Superior temporal gyrus (tissue), 1 donor: Measurements from ENCODE around the gene NCOA6.

ENCODE experiments used
- DNase-seq: peaks from one replicate; pipeline ENCODE4 v3.0.0-alpha.2; 2016; ENCODE audit errors: extremely low spot score

Gene NCOA6

DNA sequence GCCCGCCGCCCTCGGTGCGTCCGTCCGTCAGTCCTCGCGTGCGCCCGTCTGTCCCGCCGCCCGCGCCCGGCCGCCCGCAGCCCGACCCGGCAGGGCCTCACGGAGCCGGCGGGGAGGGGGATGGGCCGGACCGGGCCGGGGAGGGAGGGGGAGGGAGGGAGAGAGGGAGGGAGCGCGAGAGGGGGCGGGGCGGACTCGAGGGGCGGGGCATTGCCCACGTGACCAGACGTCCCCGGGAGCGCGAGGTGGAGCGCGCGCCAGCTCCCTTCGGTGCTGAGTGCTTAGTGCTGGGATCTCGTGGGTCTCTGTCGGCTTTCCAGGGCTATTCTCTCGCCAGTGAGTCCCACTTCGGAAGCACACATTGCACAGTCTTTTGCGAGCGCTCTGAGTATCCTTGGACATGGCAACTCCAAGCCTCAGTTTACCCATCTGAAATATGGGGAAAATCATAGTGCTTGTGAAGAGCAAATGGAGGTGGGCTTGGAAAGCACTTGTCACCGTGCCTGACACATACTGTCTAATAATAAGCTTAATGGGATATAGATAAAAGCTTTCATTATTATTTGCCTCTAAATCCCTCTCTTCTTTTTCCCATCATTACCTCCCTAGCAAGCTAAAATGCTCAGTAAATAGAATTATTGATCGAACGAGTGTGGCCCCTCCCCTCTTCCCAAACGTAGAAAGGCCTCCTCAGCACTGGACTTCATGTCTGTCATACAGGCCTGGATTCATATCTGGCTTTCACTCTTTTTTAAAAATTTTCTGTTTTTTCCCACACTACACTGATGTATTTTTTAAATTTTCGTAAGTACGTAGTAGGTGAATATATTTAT is at the start of gene NCOA6:
Gene NCOA6, minus strand, starts transcription at position 122 of the 833 bp plus-strand sequence. CDS start 43,296 bp downstream, outside the sequence.
- peak; percentile 85 for DNase-seq

DNA sequence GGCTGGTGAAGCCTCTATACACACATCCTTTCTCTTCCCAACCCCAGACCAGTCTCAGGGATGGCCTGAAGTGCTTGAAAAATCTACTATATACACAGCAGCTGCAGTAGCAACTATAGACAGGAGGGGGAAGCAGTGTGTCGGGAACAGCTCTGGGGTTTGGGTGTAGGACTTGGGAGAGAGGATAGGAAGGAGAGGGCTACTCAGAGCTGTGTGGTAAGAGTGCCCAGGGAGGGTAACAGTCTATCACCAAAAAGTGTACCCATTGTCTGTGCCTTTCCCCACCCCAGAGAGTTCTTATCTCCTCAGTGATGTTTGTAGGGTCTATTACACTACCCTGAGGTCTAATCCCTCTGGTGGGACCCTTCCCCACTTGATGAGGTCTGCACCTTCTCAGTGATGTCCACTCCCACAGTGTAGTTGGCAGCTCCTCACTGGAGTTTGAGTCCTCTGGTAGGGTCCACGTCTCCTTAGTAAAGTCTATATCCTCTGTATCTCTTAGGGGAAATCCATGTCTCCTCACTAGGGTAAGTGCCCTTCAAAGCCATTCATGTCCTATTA is 48.7 kb upstream of the NCOA6 start:
- peak; percentile 94 for DNase-seq

DNA sequence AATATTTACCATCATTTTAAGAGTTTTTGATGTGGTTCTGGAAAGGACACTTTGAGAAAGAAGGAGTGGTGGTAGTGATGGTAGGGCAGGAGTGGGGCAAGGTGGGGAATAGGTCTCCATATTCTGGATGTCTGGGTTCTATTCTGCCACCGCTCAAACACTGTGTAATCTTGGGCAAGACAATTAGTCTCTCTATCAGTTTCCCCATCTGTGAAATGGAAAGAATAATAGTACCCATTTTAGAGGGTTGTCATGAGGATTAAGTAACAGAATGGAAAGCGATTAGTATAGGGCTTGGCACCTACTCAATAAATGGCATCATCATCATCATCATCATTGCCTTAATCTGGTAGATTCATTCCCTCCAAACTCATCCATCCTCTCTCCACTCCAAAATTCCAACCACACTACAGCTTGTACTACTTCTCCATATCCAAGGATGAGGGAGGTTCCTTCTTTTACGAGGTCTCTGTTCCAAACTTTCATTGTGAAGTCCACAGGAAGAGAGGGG is 48.2 kb upstream of the NCOA6 start:
- DNase-seq = no peak

DNA sequence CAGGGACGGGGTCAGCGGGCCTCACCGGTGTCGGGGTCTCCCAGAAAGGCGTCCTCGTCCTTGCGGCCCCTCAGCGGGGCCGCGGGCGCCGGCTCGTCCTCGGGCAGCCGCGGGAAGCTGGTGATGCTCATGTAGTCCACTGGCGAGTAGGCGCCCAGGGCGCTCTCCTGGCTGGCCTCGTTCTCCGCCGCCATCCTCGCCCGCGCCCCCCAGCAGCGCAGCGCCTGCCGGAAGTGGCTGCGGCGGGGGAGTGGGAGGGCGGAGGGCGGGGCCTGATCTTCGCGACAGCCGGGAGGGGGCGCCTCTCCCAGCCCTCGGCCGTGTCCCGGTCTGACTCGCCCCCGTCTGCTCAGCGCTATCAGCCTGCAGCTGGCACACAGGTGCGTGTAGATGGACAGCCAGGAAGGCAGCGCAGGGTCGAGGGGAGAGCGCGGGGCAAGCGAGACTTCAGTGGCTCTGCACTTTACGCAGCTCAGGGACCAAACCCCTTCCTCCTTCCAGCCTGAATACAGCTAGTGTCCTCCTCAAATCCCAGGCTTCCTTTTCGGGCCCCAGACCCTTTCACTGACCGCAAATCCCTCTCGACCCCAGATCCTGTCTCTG is 47.3 kb upstream of the NCOA6 start, which contains the start of gene GGT7:
Gene GGT7, minus strand, starts transcription at position 235 of the 603 bp plus-strand sequence. Its CDS starts 41 bp downstream, at position 194.
- DNase-seq = peak; percentile 81

DNA sequence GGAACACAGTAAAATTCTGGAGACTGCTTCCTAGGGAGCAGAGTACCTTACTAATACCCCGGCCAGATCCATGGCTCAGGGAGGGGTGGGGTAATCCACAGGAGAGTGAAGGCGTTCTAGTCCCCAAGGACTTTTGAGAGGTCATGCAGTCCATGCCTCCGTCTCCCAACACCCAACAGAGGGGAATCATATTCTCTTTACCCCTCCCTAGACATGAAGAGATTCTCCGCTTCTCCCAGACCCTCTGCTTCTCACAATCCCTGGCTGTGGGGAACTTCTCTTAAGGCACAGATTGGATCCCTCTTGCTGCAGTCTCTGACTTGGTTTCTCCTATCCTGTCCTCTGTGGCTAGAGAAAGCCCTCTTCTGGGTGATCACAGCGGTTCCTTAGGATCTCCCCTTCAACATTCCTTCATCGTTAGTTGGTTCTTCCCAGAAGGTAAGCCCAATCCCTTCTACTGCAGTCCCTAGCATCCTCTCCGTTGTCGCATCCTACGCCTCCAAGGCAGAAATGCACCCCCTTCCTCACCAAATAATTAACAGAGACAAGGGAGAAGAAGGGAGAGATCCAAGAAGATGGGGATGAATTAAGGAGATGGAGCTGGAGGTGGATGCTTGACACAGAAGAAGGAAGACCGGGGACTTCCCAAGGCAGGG is 46.6 kb upstream of the NCOA6 start:
- peak; percentile 34 for DNase-seq

DNA sequence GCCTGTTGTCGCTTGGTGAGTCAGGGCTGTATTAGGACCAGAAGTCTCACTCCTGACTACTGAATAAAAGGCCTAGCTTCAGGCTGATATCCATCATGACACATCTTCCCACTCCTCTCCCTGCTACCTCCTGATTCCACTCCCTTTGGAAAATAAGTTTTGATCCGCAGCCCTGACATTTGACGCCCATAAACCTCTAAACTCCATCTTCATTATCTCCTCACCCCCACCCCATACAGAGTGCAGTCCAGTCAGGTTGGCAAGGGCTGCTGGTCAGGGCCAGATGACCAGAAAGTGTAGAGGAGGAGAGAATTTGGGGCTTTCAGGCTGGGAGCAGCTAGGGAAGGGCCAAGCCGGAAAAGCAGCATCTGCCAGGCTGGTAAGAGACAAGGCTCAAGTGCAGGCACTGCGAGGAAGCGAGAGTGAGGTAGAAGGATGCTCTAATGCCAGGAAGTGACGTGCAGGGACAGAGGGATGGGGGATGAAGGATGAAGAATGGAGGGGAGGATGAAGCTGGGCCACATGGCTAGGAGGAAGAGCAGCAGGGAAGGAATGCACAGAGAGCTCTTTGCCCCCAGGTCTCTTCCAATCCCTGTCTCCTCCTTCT is 46.0 kb upstream of the NCOA6 start:
- DNase-seq = peak; percentile 61

DNA sequence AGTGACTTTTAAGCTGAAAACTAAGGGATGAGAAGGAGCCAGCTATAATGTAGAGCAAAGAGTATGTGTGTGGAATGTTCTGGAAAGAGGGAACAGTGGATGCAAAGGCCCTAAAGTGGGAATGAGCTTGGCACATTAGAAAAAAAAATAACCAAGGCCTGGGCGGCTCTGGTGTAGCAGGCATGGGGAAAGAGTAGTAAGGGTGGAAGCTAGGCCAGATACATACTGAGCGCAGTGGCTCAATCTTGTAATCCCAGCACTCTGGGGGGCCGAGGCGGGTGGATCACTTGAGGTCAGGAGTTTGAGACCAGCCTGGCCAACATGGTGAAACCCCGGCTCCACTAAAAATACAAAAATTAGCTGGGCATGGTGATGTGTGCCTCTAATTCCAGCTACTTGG is 38.8 kb upstream of the NCOA6 start:
- DNase-seq = no peak

DNA sequence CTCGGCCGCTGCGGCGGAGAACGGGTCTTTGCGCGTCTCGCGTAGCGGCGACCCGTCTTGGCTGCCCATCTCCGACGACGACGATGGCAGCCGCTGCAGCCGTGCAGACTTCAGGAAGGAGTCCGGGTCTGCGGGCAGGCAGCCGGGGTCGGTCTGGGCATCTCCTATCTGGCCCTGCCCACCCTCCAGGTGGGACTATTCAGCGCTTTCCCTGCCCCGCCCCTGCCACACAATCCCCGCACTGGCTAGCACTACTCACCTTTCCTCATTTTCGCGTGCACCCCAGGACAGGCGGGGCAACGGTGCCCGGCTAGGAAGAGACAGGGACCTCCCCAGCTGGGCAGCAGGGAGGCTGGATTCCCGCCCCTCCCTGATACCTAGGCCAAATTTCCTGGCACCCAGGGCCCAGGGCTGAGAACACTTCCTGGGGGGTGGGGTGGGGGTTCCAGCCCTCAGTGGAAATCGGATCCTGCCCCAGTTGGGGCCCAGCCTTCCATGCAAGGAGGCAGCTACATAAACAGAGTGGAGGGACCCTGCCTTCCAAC is 38.0 kb upstream of the NCOA6 start:
- no peak for DNase-seq

DNA sequence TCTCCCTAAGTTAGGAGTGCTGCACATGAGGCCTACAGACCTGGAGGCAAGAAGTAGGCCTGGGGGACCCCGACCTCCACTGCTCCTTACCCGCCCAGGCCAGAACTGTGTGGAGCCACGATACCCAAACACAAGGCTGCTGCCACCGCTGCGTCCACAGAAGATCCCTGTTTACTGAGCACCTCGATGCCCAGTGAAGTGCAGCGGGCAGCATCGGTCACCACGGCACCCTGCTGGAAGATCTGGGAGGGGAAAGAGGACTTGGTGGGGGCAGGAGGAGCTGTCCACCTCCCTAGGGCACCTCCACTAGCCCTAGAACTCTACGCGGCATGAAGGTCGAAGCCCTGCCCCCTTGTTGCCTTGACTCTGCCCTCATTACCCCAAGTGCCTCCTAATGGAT is 37.3 kb upstream of the NCOA6 start:
- DNase-seq = no peak

DNA sequence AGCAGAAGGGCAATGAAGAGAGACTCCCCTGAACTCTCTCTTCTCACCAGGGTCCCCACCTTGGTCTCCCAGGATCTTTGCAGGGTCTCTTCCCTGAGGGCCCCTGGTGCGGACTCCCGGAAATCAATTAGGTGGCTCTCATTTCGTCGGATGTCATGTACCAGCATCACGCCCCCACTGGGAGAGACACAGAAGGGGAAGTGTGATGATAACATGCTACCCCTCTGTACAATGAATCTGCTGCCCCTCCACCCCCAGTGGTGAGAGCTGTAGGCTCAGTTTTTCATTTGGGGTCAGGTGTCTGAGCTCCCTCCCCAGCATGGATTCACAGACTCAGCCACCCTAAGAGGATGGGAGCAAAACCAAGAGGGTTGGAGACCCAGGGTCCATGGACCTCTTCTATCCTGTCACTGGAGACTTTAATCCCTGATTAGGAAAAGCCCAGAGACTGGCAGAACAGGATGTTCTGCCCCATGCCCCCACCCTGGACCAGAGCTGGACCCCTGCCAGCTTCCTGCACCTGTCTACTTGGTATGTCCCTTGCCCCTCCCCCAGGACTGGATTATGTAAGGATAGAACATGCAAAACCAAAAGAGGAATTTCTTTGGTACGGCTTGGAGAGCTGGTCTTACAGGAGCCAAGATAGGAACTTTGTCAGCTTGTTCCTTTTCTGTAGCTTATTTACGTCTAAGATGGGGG is 36.1 kb upstream of the NCOA6 start:
- no peak for DNase-seq

DNA sequence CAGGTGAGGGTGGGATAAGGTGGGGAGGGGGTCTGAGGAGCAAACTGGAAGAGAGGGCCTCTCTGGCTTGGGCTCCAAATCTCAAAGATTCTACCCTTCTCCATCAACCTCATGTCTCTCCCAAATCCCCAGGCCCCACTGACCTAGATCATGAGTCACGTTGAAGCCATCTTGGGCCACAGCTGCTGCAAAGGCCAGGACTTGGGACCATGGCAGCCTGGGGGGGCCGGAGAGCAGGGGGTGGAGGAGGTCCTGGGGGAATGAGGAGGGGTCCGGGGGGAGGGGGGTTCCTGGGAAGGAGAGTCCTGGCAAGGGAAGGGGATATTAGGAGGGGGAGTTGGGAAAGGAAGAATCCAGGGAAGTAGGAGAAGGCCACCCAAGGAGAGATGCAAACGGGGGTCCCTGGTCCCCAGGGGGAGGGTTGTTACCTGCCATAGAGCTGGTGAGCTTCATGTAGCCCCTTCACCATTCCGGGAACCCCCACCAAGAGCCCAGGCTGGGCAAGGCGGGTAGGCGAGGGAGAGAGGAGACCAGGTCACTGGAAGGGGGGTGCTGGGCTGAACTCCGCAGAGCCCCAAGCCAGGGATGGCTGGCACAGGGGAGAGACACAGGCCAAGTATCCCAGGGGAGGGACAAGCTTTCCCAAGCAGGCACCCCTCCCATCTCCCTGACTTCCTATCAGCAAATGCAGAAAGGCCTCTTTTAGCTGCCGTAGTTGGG is 34.5 kb upstream of the NCOA6 start:
- DNase-seq = no peak

DNA sequence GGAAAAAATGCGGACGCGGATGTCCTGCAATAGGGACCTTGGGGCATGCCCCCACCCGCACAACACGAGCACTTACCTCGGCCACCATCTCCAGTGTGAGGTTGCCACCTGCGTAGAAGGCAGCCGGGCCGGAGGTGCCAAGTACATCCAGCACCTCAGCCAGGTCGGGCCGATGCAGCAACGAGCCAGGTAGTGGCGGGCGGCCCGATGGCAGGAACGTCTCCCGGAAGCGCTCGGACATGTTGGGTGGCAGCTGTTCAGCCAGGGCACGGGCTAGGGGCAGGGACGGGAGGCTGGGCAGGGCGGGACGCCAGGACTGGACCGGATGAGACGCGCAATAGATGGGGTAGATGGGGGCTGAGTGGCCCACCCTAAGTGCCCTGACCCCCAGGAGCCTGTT is 33.9 kb upstream of the NCOA6 start:
- DNase-seq = no peak

DNA sequence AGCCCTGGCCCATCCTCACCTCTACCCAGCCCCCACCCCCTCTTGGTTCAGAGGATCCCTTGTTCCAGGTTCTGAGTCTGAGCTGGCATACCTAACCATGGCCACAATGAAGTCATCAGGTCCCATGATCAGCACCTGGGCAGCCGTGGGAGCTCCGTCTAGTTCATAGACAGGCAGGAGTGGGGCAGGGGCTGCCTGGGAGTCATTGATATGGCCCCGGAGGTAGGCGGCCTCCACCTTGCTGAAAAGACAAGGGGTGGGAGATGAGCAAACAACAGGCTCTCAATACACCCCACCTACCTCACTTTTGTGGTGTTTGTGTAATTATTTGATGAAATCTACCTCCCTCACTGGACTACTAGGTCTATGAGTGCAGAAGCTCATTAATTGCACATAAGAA is 26.8 kb upstream of the NCOA6 start:
- no peak for DNase-seq

DNA sequence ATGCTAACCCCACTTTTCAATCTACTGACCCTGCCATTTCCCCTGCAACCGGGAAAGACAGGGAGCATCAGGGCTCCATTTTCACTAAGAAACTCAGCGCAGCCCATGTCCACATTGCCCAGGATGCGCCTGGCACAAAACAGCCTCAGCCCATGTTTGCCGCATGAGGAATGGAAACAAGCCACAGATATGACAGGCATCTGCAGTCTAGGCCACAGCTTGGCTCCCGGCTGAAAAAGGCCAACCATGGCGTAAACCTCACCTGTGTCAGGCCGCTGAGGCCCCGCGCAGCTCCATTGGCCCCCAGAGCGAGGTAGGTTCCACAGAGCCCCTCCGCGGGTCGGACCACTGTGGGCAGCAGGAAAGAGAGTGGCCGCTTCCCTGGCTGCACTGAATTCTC is 25.5 kb upstream of the NCOA6 start:
- DNase-seq = no peak

DNA sequence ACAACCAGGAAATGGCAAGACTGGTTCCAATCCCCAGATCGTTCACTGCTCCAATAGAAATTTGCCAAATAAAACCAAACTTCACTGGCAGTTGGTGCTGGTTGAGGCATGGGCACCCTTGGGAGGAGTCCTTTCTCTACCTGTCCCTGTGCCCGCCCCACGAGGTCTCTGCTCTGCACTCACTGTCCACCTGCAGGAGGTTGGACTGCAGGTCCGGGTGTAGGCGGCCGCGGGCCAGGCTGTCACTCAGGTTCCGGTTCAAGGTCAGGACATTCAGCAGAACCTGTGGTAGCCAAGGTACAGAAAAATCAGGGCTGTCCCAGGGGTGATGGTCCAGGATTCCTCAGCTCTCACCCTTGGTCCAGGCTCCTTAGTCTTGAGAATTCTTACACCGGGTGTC is 24.3 kb upstream of the NCOA6 start:
- DNase-seq = no peak

DNA sequence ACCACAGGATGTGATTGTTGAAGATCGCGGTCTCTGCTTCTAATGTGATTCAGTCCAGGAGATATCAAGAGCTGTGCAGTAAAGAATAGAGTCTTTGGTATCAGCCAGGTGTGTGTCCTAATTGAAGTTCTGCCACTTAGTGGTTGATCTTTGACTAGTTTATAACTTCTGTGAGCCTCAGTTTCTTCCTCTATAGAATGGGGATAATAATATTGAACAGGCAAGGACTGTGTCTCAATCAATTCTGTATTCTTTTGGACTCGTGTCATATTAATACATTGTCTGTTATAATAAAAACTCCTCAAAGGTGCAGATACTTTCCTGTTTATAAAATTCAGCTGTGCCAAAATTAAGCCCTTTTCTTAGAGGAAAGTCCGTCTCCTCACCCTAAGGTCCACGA is 23.1 kb upstream of the NCOA6 start:
- DNase-seq = no peak

DNA sequence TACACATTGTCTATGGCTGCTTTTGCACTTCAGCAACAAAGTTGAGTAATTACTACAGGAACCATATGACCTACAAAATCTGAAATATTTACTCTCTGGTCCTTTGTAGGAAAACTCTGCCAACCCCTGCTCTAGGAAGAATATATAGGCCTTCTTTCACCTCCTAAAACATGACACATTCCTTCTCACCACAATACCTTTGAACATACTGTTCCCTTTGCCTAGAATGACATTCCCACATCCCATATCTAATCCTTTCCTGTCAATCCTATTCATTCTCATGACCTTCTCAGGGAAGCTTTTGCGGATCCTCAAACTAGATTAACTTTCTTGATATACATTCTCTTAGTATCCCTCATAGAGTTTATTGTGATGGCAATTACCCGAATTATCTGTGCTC is 18.0 kb upstream of the NCOA6 start:
- no peak for DNase-seq

DNA sequence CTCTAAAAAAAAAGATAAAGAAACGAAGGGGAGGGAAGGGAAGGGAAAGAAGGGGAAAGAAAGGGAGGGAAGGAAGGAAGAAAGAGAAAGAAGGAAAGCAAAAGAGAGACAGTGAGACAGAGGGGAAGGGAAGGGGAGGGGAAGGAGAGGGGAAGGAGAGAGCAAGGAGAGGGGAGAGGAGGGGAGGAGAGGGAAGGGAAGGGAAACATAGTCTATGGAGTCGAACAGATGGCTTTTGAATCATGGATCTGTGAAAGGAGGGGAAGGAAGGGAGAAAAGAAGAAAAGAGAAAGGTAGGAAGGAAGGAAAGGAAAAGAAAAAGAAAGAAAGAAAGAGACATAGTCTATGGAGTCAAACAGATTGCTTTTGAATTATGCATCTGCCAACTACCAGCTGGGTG is 16.7 kb upstream of the NCOA6 start:
- DNase-seq = no peak

DNA sequence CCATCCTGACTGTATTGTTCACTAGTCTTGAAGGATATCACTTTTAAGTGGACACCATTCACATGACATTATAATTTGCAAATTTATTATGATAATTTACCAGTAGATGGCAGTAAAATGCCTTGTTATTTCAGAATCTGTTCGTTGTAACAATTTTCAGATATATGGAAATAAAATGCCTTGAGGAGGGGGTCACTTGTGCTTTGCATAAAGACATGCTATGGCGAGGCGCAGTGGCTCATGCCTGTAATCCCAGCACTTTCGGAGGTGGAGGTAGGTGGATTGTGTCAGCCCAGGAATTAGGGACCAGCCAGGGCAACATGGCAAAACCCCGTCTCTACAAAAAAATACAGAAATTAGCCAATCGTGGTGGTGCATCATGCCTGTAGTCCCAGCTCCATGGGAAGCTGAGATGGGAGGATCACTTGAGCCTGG is 9.0 kb upstream of the NCOA6 start:
- DNase-seq = peak; percentile 85

DNA sequence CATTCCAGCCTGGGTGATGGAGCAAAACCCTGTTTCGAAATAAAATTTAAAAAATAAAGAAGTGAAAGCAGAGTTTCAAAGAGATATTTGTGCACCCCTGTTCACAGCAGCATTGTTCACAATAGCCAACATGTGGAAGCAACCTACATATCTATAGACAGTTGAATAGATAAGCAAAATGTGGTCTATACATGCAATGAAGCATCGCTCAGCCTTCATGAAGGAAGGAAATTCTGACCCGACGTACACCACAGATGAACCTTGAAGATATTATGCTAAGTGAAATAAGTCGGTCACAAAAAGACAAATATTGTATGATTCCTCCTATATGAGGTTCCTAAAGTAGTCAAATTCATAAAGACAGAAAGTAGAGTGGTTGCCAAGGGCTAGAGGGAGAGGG is 6.5 kb upstream of the NCOA6 start:
- DNase-seq = no peak
